Ammon's horn (tissue), 1 donor: ENCODE results near the gene GDF9.
A peak's percentile ranks its signal among the peaks of the same experiment; 100 is the strongest.

Source experiments
- DNase-seq: peaks from one replicate; pipeline ENCODE4 v3.0.0-alpha.2; 2016; ENCODE audit warnings: low spot score

GDF9 gene

DNA sequence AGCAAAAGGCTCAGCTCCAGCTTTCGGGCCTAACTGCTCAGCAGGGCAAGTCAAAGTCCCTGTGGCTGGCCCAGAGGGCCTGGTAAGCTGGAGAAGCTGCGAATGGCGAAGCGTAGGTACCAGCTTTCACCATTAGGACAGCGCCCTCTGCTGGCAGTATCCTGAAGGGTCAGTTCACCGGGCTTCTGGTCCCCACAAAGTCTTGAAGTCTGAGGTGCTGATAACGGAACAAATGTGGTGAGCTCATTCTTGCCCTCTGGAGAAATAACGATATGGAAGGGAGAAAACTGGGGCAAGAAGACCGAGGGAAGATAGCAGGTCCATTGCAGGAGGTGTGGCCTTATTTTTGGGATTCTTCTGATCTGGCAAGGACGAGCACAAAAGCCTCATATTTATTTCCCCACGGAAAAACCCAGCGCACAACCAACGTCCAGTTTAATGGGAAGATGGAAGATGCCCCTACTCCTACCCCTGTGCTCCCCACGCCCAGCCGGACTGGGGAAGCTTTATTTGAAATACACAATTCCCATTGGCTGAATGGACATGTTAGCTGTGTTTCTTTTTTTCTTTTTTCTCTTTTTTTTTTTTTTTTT is 46.0 kb downstream of the GDF9 start:
- peak; percentile 97 for DNase-seq

- DNase-seq = peak; percentile 61
Measured at GRCh38 chr5:132819468-132819867, 46.8 kb downstream of the GDF9 start.

GRCh38 chr5:132817011-132817410 is 49.3 kb downstream of the GDF9 start:
- DNase-seq = no peak

- DNase-seq = no peak
Measured at GRCh38 chr5:132816554-132816953, 49.7 kb downstream of the GDF9 start.

- DNase-seq = no peak
Measured at GRCh38 chr5:132816083-132816482, 50.2 kb downstream of the GDF9 start.

GRCh38 chr5:132815454-132815853 is 50.8 kb downstream of the GDF9 start:
- DNase-seq = no peak

- DNase-seq = no peak
Measured at GRCh38 chr5:132814503-132815294, 51.6 kb downstream of the GDF9 start.

DNA sequence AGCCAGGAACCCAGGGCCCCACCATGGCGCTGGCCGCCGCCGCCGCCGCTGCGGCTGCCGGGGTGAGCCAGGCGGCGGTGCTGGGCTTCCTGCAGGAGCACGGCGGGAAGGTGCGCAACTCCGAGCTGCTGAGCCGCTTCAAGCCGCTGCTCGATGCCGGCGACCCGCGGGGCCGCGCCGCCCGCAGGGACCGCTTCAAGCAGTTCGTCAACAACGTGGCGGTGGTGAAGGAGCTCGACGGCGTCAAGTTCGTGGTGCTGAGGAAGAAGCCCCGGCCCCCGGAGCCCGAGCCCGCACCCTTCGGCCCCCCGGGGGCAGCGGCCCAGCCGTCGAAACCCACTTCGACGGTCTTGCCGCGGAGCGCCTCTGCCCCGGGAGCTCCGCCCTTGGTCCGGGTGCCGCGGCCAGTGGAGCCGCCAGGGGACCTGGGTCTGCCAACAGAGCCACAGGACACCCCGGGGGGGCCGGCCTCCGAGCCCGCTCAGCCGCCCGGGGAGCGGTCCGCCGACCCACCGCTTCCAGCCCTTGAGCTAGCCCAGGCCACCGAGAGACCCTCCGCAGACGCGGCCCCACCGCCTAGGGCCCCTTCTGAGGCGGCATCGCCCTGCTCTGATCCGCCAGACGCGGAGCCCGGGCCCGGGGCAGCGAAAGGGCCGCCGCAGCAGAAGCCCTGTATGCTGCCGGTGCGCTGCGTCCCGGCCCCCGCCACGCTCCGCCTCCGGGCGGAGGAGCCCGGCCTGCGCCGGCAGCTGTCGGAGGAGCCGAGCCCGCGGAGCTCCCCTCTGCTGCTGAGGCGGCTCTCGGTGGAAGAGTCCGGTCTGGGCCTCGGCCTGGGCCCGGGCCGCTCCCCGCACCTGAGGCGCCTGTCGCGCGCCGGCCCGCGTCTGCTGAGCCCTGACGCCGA is 52.4 kb downstream of the GDF9 start:
- DNase-seq = peak; percentile 68

- DNase-seq = peak; percentile 69
Measured at GRCh38 chr5:132812781-132813598, 53.3 kb downstream of the GDF9 start, which contains the start of gene SOWAHA. Gene SOWAHA (plus strand): TSS chr5:132813302. CDS start chr5:132813622, 320 bp downstream.

GRCh38 chr5:132812123-132812765 is 54.0 kb downstream of the GDF9 start:
- no peak for DNase-seq
